Epithelial cell of prostate (primary cell): ENCODE results near the gene LIMCH1.

Experiments
- DNase-seq: peaks from one replicate; pipeline ENCODE4 v3.0.0-alpha.2; 2011; ENCODE audit warnings: low read depth, low spot score
- H3K27ac ChIP-seq: fragments of 450-650 bp; 2 replicates; pipeline ENCODE4 v1.5.1; 2017; ENCODE audit warnings: mild to moderate bottlenecking

LIMCH1 gene

GRCh38 chr4:41556526-41556925 lies 18.6 kb downstream of the LIMCH1 start:
- no peak overlapping the region for H3K27ac ChIP-seq
- no peak for DNase-seq

GRCh38 chr4:41559940-41560516 lies 22.1 kb downstream of the LIMCH1 start:
- no peak for DNase-seq
- no peak overlapping the region for H3K27ac ChIP-seq

- no peak overlapping the region for H3K27ac ChIP-seq
- DNase-seq, result no peak
Observed at GRCh38 chr4:41561244-41561643, 23.3 kb downstream of the LIMCH1 start.

GRCh38 chr4:41567186-41567585 lies 29.2 kb downstream of the LIMCH1 start:
- H3K27ac ChIP-seq, result no peak overlapping the region
- DNase-seq, result no peak

GRCh38 chr4:41568363-41568762 lies 30.4 kb downstream of the LIMCH1 start:
- DNase-seq, result no peak
- no peak overlapping the region for H3K27ac ChIP-seq

- DNase-seq, result no peak
- H3K27ac ChIP-seq, result no peak overlapping the region
Observed at GRCh38 chr4:41569961-41570360, 32.0 kb downstream of the LIMCH1 start.

GRCh38 chr4:41571422-41571821 lies 33.5 kb downstream of the LIMCH1 start:
- no peak for DNase-seq
- no peak overlapping the region for H3K27ac ChIP-seq

GRCh38 chr4:41572516-41572915 lies 34.6 kb downstream of the LIMCH1 start:
- no peak overlapping the region for H3K27ac ChIP-seq
- no peak for DNase-seq

- no peak overlapping the region for H3K27ac ChIP-seq
- DNase-seq, result no peak
Observed at GRCh38 chr4:41572956-41573355, 35.0 kb downstream of the LIMCH1 start.

- H3K27ac ChIP-seq, result no peak overlapping the region
- no peak for DNase-seq
Observed at GRCh38 chr4:41573502-41574001, 35.6 kb downstream of the LIMCH1 start.

GRCh38 chr4:41575207-41575606 lies 37.2 kb downstream of the LIMCH1 start:
- peak; percentile 51 for DNase-seq
- H3K27ac ChIP-seq, result peak overlapping the region; percentile 94

GRCh38 chr4:41575665-41576064 lies 37.7 kb downstream of the LIMCH1 start:
- no peak for DNase-seq

GRCh38 chr4:41579043-41579442 lies 41.1 kb downstream of the LIMCH1 start:
- H3K27ac ChIP-seq, result no peak overlapping the region
- DNase-seq, result no peak

More at GRCh38 chr4:41575665-41576064, 37.7 kb downstream of the LIMCH1 start:
- H3K27ac ChIP-seq, result peak overlapping the region; percentile 94

GRCh38 chr4:41579526-41579925 lies 41.6 kb downstream of the LIMCH1 start:
- H3K27ac ChIP-seq, result no peak overlapping the region
- no peak for DNase-seq

GRCh38 chr4:41580007-41580406 lies 42.0 kb downstream of the LIMCH1 start:
- DNase-seq, result no peak
- no peak overlapping the region for H3K27ac ChIP-seq

- H3K27ac ChIP-seq, result no peak overlapping the region
- no peak for DNase-seq
Observed at GRCh38 chr4:41586675-41587225, 48.8 kb downstream of the LIMCH1 start.

- H3K27ac ChIP-seq, result no peak overlapping the region
- no peak for DNase-seq
Observed at GRCh38 chr4:41587286-41587685, 49.3 kb downstream of the LIMCH1 start.

GRCh38 chr4:41590591-41590990 lies 52.6 kb downstream of the LIMCH1 start:
- peak; percentile 14 for DNase-seq
- H3K27ac ChIP-seq, result no peak overlapping the region

- H3K27ac ChIP-seq, result no peak overlapping the region
- DNase-seq, result no peak
Observed at GRCh38 chr4:41594432-41594831, 56.5 kb downstream of the LIMCH1 start.

- no peak for DNase-seq
- H3K27ac ChIP-seq, result no peak overlapping the region
Observed at GRCh38 chr4:41597494-41597893, 59.5 kb downstream of the LIMCH1 start.

GRCh38 chr4:41598580-41598979 lies 60.6 kb downstream of the LIMCH1 start:
- no peak for DNase-seq
- H3K27ac ChIP-seq, result no peak overlapping the region

GRCh38 chr4:41599192-41599786 lies 61.3 kb downstream of the LIMCH1 start:
- H3K27ac ChIP-seq, result no peak overlapping the region

More at GRCh38 chr4:41599192-41599786, 61.3 kb downstream of the LIMCH1 start:
- DNase-seq, result no peak
